A673 (cell line): Measurements from ENCODE around the gene MAGI1.

ENCODE experiments used
- CTCF ChIP-seq: fragments of 300-800, 200-600 bp; sonication (generic); conservative IDR thresholded peaks from 2 replicates; pipeline ENCODE4 v1.5.1; 2017; ENCODE audit warnings: low read depth, mild to moderate bottlenecking, antibody characterized with exemption, low read length, moderate library complexity, mixed read lengths
- EZH2 ChIP-seq: fragments of 200-600 bp; sonication (generic); IDR thresholded peaks from 2 replicates; pipeline ENCODE4 v1.6.1; 2017; ENCODE audit warnings: borderline replicate concordance, low read depth, mild to moderate bottlenecking, mixed read lengths, antibody characterized with exemption, low read length; ENCODE audit not compliant: poor library complexity, severe bottlenecking

- TF ChIP-seq CTCF (no peak), EZH2 (no peak)
Measured at GRCh38 chr3:65400899-65401298, 637.8 kb downstream of the MAGI1 start.
